PFSK-1 (cell line): ENCODE data around the gene UBE4B.

Experiments used
- FOXP2 ChIP-seq: optimal IDR thresholded peaks from 2 replicates; pipeline ENCODE3; 2011; ENCODE audit warnings: borderline replicate concordance, control low read depth, inconsistent platforms; ENCODE audit not compliant: insufficient read depth; ENCODE audit errors: extremely low read length, extremely low read depth
- POLR2AphosphoS5 ChIP-seq: IDR thresholded peaks from 2 replicates; pipeline ENCODE4 v1.6.1; 2012; ENCODE audit warnings: low read depth, mild to moderate bottlenecking, control low read depth, low read length, moderate library complexity
- REST ChIP-seq, 2 experiments: IDR thresholded peaks; 2 replicates each; pipeline versions ENCODE4 v1.6.1 to v1.8.0; 2011 to 2012; ENCODE audit warnings: low read depth in 2 of 2, low read length in 2 of 2, control low read depth in 1 of 2, inconsistent platforms in 1 of 2, mild to moderate bottlenecking in 1 of 2, moderate library complexity in 1 of 2; ENCODE audit not compliant: insufficient read depth in 1 of 2
- SIN3A ChIP-seq: IDR thresholded peaks from 2 replicates; pipeline ENCODE4 v1.6.1; 2012; ENCODE audit warnings: mild to moderate bottlenecking, low read length, moderate library complexity, borderline replicate concordance; ENCODE audit not compliant: insufficient read depth
- TAF1 ChIP-seq: IDR thresholded peaks from 2 replicates; pipeline ENCODE4 v1.6.1; 2012; ENCODE audit warnings: low read length, control low read depth, borderline replicate concordance; ENCODE audit not compliant: insufficient read depth

The UBE4B gene

GRCh38 chr1:10027027-10027426 is 5.7 kb upstream of the UBE4B start:
- TF ChIP-seq POLR2AphosphoS5 (no peak), FOXP2 (no peak), REST (IDR thresholded peaks at IDR 0.05; ENCODE audit: insufficient read depth in 1 of 2, low read depth in 2 of 2, low read length in 2 of 2) (no peak), TAF1 (no peak), SIN3A (no peak)

- TF ChIP-seq REST (IDR thresholded peaks at IDR 0.05; ENCODE audit: insufficient read depth in 1 of 2, low read depth in 2 of 2, low read length in 2 of 2) (no peak), SIN3A (no peak), TAF1 (no peak), POLR2AphosphoS5 (no peak), FOXP2 (no peak)
These were observed 1.3 kb upstream of the UBE4B start for GRCh38 chr1:10031461-10031860.

GRCh38 chr1:10033359-10033845 is 644 bp downstream of the UBE4B start:
- TF ChIP-seq SIN3A (no peak), FOXP2 (no peak), TAF1 (no peak), POLR2AphosphoS5 (no peak), REST (IDR thresholded peaks at IDR 0.05; ENCODE audit: insufficient read depth in 1 of 2, low read depth in 2 of 2, low read length in 2 of 2) (no peak)

- no peak for TF ChIP-seq POLR2AphosphoS5
- no peak for TF ChIP-seq REST (IDR thresholded peaks at IDR 0.05; ENCODE audit: insufficient read depth in 1 of 2, low read depth in 2 of 2, low read length in 2 of 2)
- no peak for TF ChIP-seq FOXP2
- no peak for TF ChIP-seq TAF1
- TF ChIP-seq SIN3A, result no peak
These were observed 10.0 kb downstream of the UBE4B start for GRCh38 chr1:10042746-10043145.
